GM18907 (cell line): ENCODE results near the gene SBF2.

ENCODE experiments used
- ATAC-seq: cut with Tn5 transposase; IDR thresholded peaks from one replicate; pipeline ENCODE4 v1.9.1; 2021; ENCODE audit warnings: mild to moderate bottlenecking, moderate library complexity; ENCODE audit not compliant: unreplicated experiment

The SBF2 gene

GRCh38 chr11:9787260-9787659 lies 506.8 kb downstream of the SBF2 start:
- peak; percentile 40 for ATAC-seq

DNA sequence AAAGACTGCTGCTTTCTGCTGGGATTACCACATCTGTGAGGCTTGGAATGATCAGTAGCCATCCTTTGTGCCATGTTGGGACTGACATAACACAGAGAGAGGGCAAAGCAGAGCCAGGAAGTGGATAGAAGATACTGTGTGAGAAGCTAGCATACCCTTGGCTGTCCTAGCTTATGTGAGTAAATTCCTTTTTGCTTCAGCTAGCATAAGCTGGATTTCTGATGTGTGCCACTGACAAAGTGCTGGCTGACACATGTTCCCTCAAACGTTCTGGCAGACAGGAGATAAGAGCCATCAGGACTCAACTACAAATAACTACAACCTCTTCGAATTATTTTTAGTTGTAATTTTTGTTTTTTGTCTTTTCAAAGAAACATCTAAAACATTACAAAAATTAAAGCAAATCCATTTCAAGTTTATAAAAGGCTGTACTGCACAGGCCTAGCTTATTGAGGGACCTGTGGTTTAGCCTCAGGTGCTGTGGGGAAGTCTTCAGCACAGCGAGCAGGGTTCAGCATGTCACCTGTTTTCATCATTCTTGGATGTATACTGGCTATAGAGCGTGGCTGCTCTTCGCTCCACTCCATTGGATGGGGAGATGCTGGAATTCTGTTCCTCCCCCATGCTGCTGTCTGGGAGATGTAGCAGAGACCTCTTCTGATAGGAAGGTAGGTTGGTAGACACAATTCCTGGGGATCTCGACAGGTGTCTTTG lies 509.3 kb downstream of the SBF2 start:
- no peak for ATAC-seq

DNA sequence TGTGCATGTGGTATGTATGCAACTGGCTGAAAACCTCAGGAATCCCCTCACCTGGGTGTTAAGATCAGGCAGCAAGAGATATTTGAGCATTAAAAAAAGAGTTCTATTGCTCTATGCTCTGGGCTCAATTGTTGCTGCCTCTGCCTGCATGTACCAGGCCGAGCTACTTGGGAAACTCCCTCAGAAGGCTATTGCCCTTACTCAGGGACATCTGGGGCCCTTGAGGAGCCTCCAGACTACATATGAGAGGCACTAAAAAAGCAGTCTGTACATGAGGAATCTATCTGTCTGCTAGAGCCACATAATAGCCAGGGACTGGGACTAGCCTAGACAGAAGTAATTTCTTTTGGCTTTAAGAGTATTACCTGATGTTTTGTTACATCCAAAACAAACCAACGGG lies 510.0 kb downstream of the SBF2 start:
- ATAC-seq, result no peak

DNA sequence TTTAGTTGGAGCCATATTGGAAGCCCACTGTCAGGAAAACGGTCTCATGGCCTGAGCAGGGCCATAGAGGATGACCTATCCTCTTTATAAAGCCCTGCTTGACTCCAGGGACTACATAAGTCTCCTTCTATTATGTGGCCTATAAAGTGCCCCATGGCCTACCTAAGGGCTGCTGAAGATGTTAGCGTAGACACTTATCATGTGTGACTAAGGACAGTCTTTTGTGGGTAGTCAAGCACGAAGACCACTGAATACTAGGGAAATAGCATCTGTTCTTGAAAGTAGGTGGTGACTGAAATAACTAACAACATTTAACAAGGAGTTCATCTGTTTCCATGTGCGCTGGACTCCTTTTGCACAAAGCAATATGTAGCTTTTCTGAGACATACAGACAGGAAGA lies 513.1 kb downstream of the SBF2 start:
- no peak for ATAC-seq

- no peak for ATAC-seq
These were observed 516.5 kb downstream of the SBF2 start for GRCh38 chr11:9777525-9777924.

GRCh38 chr11:9777066-9777465 lies 517.0 kb downstream of the SBF2 start:
- no peak for ATAC-seq

- ATAC-seq, result no peak
These were observed 517.8 kb downstream of the SBF2 start for GRCh38 chr11:9776203-9776602.

- ATAC-seq, result no peak
These were observed 518.6 kb downstream of the SBF2 start for GRCh38 chr11:9775398-9775779.

DNA sequence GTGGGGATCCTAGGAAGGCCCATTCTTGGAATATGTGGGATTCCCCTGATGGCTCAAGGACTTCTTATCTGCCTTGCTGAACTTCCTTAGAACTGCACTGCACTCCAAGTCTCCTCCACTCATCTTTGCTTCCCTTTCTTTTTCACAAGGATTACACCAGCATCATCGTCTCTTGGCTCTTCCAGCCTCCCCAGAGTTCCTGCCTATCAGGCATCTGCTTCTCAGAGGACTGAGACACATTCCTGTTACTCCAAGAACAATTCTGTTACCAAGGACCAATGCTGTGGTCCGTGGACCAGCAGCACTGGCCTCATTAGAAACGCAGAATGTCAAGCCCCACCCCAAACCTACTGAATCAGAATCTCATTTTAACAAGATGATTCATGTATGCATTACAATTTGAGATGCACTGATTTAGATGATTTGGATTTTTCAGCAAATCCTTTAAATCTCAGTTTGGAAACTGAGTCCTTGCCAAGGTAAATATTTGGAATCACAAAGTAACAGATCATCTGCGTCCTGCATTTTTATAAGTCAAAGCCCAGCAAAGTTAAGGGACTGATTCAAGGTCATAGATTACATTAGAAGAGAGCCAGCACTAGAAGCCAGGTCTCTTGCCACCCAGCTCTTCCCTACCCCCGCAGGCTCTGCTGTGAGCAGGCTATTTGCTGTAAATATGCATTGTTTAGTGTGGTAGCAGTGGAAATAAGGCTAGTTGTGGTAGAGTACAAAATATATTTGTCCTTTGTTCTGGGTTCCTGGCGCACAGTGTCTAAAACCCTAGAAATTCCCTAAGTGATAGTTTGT lies 519.2 kb downstream of the SBF2 start:
- ATAC-seq, result no peak

GRCh38 chr11:9774109-9774508 lies 519.9 kb downstream of the SBF2 start:
- ATAC-seq, result no peak

DNA sequence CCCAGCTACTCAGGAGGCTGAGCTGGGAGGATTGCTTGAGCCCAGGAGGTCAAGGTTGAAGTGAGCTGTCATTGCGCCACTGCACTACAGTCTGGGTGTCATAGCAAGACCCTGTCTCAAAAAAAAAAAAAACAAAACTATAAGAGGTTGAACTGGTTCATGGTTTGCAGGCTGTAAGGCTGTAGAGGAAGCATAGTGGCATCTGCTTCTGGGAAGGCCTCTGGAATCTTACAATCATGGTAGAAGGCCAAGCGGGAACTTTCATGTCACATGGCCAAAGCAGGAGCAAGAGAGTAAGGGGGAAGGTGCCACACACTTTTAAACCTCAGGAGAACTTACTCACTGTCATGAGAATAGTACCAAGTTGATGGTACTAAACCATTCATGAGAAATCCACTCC lies 520.5 kb downstream of the SBF2 start:
- ATAC-seq, result no peak

DNA sequence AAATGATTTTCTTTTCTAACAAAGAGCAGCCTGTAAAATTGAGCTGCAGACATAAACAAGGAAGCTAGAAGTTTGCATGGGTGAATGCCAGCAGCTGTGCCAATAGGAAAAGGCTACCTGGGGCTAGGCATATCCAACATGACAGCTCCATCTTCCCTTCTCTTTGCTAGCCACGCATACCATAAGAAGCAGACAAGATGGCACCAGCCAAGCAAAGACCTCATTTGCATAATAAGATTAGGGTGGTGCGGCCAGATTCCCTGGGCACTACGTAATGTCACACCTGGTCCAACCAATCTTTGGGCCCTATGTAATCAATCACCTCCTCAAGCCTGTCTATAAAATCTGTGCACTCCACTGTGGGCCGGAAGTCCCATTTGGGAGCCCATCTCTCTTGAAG lies 521.8 kb downstream of the SBF2 start:
- no peak for ATAC-seq

- no peak for ATAC-seq
These were observed 522.9 kb downstream of the SBF2 start for GRCh38 chr11:9771071-9771511.

GRCh38 chr11:9769621-9770020 lies 524.4 kb downstream of the SBF2 start:
- no peak for ATAC-seq

DNA sequence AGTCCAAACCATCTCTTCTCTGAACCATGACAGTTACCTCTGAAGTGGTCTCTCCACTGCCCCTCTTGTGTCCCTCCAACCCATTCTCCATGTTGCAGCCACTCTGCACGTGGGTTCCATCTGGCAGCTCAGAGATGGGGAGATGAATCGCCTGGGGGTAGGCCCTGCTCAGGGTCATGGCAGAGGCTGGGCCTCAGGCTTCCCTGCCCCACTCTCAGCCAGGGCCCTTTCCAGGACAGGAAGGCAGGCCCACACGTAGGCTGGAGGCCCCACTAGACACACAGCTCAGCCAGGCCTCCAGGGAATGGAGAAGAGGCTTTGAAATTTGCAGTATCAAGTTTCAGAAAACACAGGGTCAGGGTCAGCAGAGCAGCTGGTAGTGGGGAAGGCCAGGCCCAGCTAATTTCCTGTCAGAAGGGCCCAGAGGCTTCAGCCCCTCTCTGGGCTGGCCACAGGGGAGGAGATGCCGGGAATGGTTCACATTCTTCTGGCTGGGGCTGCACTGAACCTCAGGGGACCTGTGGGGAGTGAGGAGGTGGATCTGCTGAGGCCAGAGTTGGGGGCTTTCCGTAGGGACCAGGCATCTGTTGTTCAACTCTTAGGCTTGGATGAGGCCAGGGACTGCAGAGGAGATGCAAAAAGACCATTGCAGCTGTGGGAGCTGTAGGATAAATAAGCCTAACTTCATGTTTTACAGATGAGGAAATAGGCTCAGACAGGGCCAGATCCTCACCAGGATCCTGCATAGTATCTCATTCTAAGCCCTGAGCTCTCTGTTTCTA lies 528.5 kb downstream of the SBF2 start:
- no peak for ATAC-seq

DNA sequence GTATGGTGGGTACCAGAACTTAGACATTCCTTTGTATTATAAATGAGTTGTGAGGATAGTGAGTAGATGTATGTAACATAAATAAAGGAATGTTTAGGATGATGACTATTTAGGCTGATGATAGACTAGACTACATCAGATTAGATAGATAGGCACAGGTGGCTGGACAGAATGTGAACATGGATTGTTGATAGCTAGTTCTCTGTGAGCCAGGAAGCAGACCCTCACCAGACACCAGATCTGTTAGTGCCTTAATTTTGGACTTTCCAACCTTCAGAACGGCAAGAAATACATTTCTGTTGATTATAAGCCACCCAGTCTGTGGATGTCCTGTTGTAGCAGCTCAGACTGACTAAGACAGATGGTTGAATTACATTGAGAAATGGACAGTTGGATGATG lies 530.7 kb downstream of the SBF2 start:
- ATAC-seq, result no peak

DNA sequence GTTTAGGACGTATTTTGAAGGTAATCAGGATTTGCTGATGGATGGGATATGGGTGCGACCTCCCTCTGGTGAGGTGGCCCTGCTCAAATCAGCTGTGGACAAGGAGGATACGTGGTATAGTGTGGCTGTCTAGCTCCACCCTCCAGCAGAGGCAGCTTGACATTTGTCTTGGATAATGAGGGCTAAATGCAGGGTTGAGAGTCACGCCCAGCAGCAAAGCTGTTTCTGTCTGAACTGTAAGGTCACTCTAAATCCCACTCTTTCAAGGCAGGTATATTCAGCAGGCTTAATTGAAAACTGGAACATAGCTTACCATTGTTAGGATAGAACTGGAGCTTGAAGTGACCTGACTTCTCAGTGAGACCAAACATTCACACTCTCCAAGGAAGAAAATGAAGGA lies 531.5 kb downstream of the SBF2 start:
- ATAC-seq, result no peak

- no peak for ATAC-seq
These were observed 532.5 kb downstream of the SBF2 start for GRCh38 chr11:9761441-9761945.

DNA sequence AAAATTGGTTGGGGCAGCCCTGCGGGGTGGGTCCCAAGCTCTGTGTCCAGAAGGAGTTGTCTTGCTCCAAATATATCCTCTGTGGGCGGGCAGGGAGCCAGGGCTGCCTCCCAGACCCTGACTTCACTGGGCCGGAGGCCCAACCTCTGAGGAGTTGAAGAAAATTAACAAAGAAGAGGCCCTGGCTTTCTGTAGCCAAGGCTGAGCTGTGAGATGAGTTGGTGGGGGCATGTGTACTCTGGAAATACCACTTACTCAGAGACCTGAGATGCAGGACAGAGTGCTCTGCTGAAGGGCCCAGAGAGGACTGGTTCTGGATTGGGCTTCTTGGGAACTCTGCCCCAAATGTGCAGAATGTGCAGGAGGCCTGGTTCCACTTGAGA lies 533.8 kb downstream of the SBF2 start:
- ATAC-seq, result no peak

DNA sequence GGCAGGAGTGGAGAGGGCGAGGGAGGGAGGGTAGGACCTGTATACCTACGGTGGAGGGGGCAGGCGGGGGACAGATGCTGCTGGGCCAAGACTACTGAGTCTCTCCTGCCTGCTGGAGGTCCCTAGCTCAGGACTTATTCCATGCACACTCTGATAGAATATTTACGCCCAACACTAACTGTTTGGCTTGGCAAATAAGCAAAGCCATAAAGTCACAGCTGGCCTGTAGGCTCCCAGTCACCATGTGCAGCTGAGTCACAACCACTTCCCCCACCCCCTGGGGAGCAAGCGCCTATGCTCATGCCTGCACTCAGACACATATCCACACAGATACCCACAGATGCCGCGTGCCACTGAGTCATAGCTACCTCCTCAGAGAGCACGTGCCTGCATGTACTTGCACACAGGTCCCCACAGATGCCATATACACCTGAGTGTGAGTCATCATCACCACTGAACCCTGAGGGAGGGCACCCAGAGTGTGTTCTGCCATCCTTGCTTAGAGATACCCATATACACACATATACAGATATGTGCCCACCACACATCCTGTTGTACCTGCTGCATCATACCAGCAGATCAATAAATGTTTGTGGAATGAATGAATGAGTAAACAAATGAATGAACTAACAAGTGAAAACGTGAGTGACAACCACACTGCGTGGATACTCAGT lies 534.4 kb downstream of the SBF2 start:
- ATAC-seq, result peak; percentile 59
